ENCODE results near the gene CES4A.
A peak's percentile ranks its signal among the peaks of the same experiment; 100 is the strongest.

CES4A gene

DNA sequence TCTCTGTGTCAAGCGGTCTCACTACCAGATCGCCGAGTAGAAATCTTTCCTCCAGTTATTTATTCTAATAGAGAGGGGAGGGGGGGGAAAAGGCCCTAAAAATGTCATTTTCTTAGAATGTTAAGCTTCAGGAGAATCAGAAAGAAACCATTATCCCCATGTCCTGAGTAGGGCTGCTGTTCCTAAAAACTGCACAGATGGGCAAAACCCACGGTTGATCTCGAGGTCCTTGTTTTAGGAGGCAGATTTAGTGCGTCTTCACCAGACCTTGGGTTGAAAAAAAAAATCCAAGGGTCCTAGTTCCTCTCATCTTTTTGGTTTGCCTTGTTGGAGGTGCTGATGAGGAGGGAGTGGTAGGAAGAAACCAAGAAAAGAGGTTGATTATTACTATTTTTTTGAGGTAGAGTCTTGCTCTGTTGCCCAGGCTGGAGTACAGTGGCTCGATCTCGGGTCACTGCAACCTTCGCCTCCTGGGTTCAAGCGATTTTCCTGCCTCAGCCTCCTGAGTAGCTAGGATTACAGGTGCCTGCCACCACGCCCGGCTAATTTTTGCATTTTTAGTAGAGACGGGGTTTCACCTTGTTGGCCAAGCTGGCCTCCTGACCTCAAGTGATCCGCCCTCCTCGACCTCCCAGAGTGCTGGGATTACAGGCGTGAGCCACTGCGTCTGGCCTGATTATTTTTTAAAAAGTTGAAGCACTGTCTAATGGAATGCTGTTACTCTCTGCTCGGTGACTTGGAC, 42.0 kb downstream of the CES4A start (continued):
- TF ChIP-seq, protein P1, sequence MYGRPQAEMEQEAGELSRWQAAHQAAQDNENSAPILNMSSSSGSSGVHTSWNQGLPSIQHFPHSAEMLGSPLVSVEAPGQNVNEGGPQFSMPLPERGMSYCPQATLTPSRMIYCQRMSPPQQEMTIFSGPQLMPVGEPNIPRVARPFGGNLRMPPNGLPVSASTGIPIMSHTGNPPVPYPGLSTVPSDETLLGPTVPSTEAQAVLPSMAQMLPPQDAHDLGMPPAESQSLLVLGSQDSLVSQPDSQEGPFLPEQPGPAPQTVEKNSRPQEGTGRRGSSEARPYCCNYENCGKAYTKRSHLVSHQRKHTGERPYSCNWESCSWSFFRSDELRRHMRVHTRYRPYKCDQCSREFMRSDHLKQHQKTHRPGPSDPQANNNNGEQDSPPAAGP (tag by site-specific recombination; IDR thresholded peaks at IDR 0.05), result no peak
- no peak for TF ChIP-seq ZNF777 (tag by site-specific recombination; IDR thresholded peaks at IDR 0.05; ENCODE audit: borderline replicate concordance)
- TF ChIP-seq, protein P2, sequence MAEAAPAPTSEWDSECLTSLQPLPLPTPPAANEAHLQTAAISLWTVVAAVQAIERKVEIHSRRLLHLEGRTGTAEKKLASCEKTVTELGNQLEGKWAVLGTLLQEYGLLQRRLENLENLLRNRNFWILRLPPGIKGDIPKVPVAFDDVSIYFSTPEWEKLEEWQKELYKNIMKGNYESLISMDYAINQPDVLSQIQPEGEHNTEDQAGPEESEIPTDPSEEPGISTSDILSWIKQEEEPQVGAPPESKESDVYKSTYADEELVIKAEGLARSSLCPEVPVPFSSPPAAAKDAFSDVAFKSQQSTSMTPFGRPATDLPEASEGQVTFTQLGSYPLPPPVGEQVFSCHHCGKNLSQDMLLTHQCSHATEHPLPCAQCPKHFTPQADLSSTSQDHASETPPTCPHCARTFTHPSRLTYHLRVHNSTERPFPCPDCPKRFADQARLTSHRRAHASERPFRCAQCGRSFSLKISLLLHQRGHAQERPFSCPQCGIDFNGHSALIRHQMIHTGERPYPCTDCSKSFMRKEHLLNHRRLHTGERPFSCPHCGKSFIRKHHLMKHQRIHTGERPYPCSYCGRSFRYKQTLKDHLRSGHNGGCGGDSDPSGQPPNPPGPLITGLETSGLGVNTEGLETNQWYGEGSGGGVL (tag by site-specific recombination; IDR thresholded peaks at IDR 0.05), result no peak
- no peak for TF ChIP-seq ZNF510 (tag by site-specific recombination; IDR thresholded peaks at IDR 0.05; ENCODE audit: insufficient replicate concordance)
- no peak for TF ChIP-seq EGR2 (tag by site-specific recombination; IDR thresholded peaks at IDR 0.05; ENCODE audit: low read depth)
- no peak for TF ChIP-seq ZNF747 (tag by site-specific recombination; IDR thresholded peaks at IDR 0.05)
- no peak for TF ChIP-seq TRIM28 (IDR thresholded peaks at IDR 0.05; ENCODE audit: borderline replicate concordance, low read length)
- TF ChIP-seq ZBTB20 (tag by site-specific recombination; IDR thresholded peaks at IDR 0.05), result no peak
- no peak for TF ChIP-seq ZNF585B (tag by site-specific recombination; IDR thresholded peaks at IDR 0.05)
- TF ChIP-seq ZNF514 (tag by site-specific recombination; IDR thresholded peaks at IDR 0.05), result no peak

DNA sequence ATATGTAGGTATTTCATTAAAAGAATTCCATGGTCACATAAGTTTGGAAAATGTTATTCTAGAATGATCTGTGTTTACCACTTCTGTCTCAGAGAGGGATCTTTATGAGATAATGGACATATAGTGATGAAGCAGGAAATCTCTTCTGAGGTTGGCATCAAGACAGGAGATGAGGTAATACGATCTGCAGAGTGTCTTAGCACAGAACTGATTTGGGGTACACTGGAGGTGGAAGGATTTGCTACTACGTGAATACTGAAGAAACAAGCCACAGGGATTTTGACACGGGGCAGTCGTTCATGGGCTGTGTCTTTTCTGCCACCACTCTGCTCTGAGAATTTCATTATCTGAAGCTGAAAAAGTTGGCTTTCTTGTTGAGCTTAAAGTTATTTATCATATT, 46.1 kb downstream of the CES4A start:
- Histone ChIP-seq H3K27ac (ENCODE audit: extremely low read depth, low read depth, low read length) (no peak overlapping the region), H3K4me3 (ENCODE audit: low read depth, low read length) (no peak overlapping the region), H3K4me1 (ENCODE audit: control insufficient read depth, insufficient read depth, low read length) (peaks cover 15% of the 10 kb centered on the region; the same call in 1 of the 2 replicates), H3K36me3 (ENCODE audit: control insufficient read depth in 2 of 2, insufficient read depth in 1 of 2, low read length in 2 of 2) (peaks cover 13 to 27% of the 10 kb centered on the region in 2 experiments; a peak in 2 of 3 replicates), H3K9me3 (ENCODE audit: control insufficient read depth, insufficient read depth, low read depth, low read length) (no peaks in the 10 kb centered on the region)
- TF ChIP-seq GFI1B (tag by site-specific recombination; IDR thresholded peaks at IDR 0.05) (peak; percentile 72; the same call in 1 of the 2 replicates), ZNF138 (tag by site-specific recombination; IDR thresholded peaks at IDR 0.05; ENCODE audit: borderline replicate concordance) (no peak), ZSCAN16 (tag by site-specific recombination; IDR thresholded peaks at IDR 0.05) (no peak), ZNF366 (tag by site-specific recombination; conservative IDR thresholded peaks at IDR 0.05) (0 out of 2 replicates have a peak, but pooled peaks have one; percentile 10), ZNF660 (tag by site-specific recombination; IDR thresholded peaks at IDR 0.05) (0 out of 2 replicates have a peak, but pooled peaks have one; percentile 8)
- TF ChIP-seq, protein P3, sequence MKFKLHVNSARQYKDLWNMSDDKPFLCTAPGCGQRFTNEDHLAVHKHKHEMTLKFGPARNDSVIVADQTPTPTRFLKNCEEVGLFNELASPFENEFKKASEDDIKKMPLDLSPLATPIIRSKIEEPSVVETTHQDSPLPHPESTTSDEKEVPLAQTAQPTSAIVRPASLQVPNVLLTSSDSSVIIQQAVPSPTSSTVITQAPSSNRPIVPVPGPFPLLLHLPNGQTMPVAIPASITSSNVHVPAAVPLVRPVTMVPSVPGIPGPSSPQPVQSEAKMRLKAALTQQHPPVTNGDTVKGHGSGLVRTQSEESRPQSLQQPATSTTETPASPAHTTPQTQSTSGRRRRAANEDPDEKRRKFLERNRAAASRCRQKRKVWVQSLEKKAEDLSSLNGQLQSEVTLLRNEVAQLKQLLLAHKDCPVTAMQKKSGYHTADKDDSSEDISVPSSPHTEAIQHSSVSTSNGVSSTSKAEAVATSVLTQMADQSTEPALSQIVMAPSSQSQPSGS (tag by site-specific recombination; IDR thresholded peaks at IDR 0.05; ENCODE audit: low read depth), result 0 out of 2 replicates have a peak, but pooled peaks have one; percentile 30
- POLR2A ChIA-PET, result interaction anchor here (1.1 kb wide), 1 partner anchor 10 kb away, joined by 3 read pairs; no protein-coding TSS in a partner anchor
- CTCF ChIA-PET, result interaction anchor here (0.6 to 0.7 kb wide), 2 partner anchors 23 to 625 kb away, joined by 3 to 5 read pairs; no protein-coding TSS in a partner anchor

DNA sequence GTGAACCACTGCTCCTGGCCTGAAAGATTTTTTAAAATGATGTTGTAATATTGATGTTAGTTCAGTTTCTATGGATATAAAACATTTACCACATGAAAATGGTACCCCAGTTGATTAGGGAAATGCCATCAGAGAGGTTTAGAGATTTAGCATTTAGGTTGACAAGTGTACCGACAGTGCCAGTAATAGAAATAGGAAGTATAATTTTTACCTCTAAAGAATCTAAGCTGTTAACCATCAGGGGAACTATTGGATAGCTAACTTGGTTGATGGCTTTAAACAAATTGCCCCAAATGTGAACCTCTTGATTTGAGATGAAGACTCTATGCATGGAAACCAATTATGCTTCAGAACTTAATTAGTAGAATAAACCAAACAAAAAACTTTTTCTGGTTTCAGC, 47.0 kb downstream of the CES4A start:
- peaks cover 13 to 35% of the 10 kb centered on the region in 2 experiments; a peak in 2 of 3 replicates for H3K36me3 ChIP-seq (ENCODE audit: control insufficient read depth in 2 of 2, insufficient read depth in 1 of 2, low read length in 2 of 2)
- TF ChIP-seq ZNF561 (tag by site-specific recombination; IDR thresholded peaks at IDR 0.05; ENCODE audit: borderline replicate concordance) (no peak), SP7 (tag by site-specific recombination; IDR thresholded peaks at IDR 0.05) (no peak), ZNF514 (tag by site-specific recombination; IDR thresholded peaks at IDR 0.05) (no peak), GLIS2 (tag by site-specific recombination; IDR thresholded peaks at IDR 0.05) (no peak), ZNF621 (tag by site-specific recombination; IDR thresholded peaks at IDR 0.05) (no peak), KLF16 (tag by site-specific recombination; IDR thresholded peaks at IDR 0.05) (no peak), KLF7 (tag by site-specific recombination; IDR thresholded peaks at IDR 0.05; ENCODE audit: borderline replicate concordance) (no peak), KLF10 (tag by site-specific recombination; IDR thresholded peaks at IDR 0.05) (no peak), ZNF76 (tag by site-specific recombination; IDR thresholded peaks at IDR 0.05; ENCODE audit: borderline replicate concordance, low read depth) (no peak), ZBTB7A (tag by site-specific recombination; IDR thresholded peaks at IDR 0.05; ENCODE audit: low read depth) (no peak)
- no peak overlapping the region for H3K27ac ChIP-seq (ENCODE audit: extremely low read depth, low read depth, low read length)
- H3K4me3 ChIP-seq (ENCODE audit: low read depth, low read length), result no peak overlapping the region
- H3K4me1 ChIP-seq (ENCODE audit: control insufficient read depth, insufficient read depth, low read length), result peaks cover 15% of the 10 kb centered on the region; the same call in 1 of the 2 replicates
- H3K9me3 ChIP-seq (ENCODE audit: control insufficient read depth, insufficient read depth, low read depth, low read length), result no peaks in the 10 kb centered on the region
- POLR2A ChIA-PET, result interaction anchor here (0.9 kb wide), 1 partner anchor 9 kb away, joined by 3 read pairs; no protein-coding TSS in a partner anchor
- CTCF ChIA-PET, result interaction anchor here (0.6 to 2.3 kb wide), 3 partner anchors 17 to 120 kb away, joined by 3 to 9 read pairs (median 6); no protein-coding TSS in a partner anchor

All from HEK293 (cell line).